ENCODE data around the gene SPATA3. TPM values are rescaled to one million over a fixed set of nuclear protein-coding genes. Genes with fewer than 3 reads are reported as not detected.

The SPATA3 gene
- total and polyA plus RNA-seq, 2 of the 13 experiments (the other 11 are each of a cell fraction or from before 2014, with no cell fraction given): not detected

- intact Hi-C loops (cut with micrococcal nuclease; ENCODE audit: unreplicated experiment): no loop called here
- FAIRE-seq: no peak
- no TSS peak for BruUV-seq (replicated peaks)
Observed at GRCh38 chr2:230984393-230985220, 11.3 kb upstream of the SPATA3 start.

More at GRCh38 chr2:230984393-230985220, 11.3 kb upstream of the SPATA3 start:
- Histone ChIP-seq H3K9ac (ENCODE audit: insufficient read depth, low read depth, low read length) (no peak overlapping the region), H3K36me3 (replicated peaks in 1 of 2; ENCODE audit: control insufficient read depth in 1 of 2, insufficient read depth in 2 of 2, low read length in 2 of 2) (no peaks in the 10 kb centered on the region), H3K4me1 (ENCODE audit: insufficient read depth, low read length) (peaks cover 40% of the 10 kb centered on the region), H3K4me3 (replicated peaks in 1 of 3; ENCODE audit: insufficient read depth in 1 of 3, low read depth in 2 of 3, low read length in 3 of 3) (no peak overlapping the region), H3K79me2 (ENCODE audit: insufficient read depth, low read length) (no peaks in the 10 kb centered on the region), H3K4me2 (ENCODE audit: low read depth, low read length) (peak overlapping the region; percentile 8; the same call in 1 of the 2 replicates), H4K20me1 (ENCODE audit: insufficient read depth, low read length) (no peaks in the 10 kb centered on the region), H3K27me3 (ENCODE audit: control insufficient read depth in 1 of 2, insufficient read depth in 2 of 2, low read length in 2 of 2) (peaks cover 1 to 11% of the 10 kb centered on the region in 2 experiments; a peak in 3 of 5 replicates), H2AFZ (ENCODE audit: low read length) (no peak overlapping the region), H3K9me3 (ENCODE audit: low read length) (no peaks in the 10 kb centered on the region), H3K27ac (ENCODE audit: extremely low read length, insufficient read depth, low read length) (no peak overlapping the region)
- DNase-seq (ENCODE audit: low spot score) (no peak), ATAC-seq (no peak)
- in situ Hi-C loops (cut with HindIII; ENCODE audit: extremely low pct_ligation_motif_present, low pct_unique_long_range_greater_than_20kb): loop anchor here (5.0 kb wide), 2 partner anchors 82 to 162 kb away; no protein-coding TSS in a partner anchor
- no peak for TF ChIP-seq PHF5A (CRISPR knock-in tag; IDR thresholded peaks at IDR 0.05; ENCODE audit: low read depth, unreplicated experiment)
- TF ChIP-seq ZNF333 (CRISPR knock-in tag; IDR thresholded peaks at IDR 0.05; ENCODE audit: borderline replicate concordance): no peak
- TF ChIP-seq HNF4A (CRISPR knock-in tag; IDR thresholded peaks at IDR 0.05): peak; percentile 56
- peak; percentile 80; the same call in 1 of the 2 replicates for TF ChIP-seq SRF (IDR thresholded peaks at IDR 0.05; ENCODE audit: low read depth, low read length)
- 0 out of 2 replicates have a peak, but pooled peaks have one; percentile 12 for TF ChIP-seq SALL1 (CRISPR knock-in tag; IDR thresholded peaks at IDR 0.05)
- no peak for TF ChIP-seq USF2 (IDR thresholded peaks at IDR 0.05; ENCODE audit: low read depth, low read length)
- 0 out of 2 replicates have a peak, but pooled peaks have one; percentile 32 for TF ChIP-seq USF2 (CRISPR knock-in tag; IDR thresholded peaks at IDR 0.05; ENCODE audit: borderline replicate concordance)
- CTCF ChIA-PET (ENCODE audit: low intra/inter-chr PET ratio, low total read pairs): interaction anchor here (1.1 kb wide), 1 partner anchor 137 kb away, joined by 3 read pairs; no protein-coding TSS in a partner anchor
- POLR2A ChIA-PET: no interaction called here
- WGBS (ENCODE audit: low lambda C conversion rate): 41% methylated on average over 13 of the region's 13 CpGs
